GM06990 (cell line): ENCODE data around the gene ZKSCAN7.
"Not testable (repeated sequence)": the region's sequence is repeated elsewhere in the genome, so short reads cannot be mapped to it uniquely, and the experiment has no call there.

Experiments used
- DNase-seq: peaks from one replicate; pipeline ENCODE4 v3.0.0-alpha.2; 2011; ENCODE audit not compliant: insufficient read length; ENCODE audit errors: extremely low read depth
- H3K27me3 ChIP-seq: replicated peaks from 2 replicates; pipeline ENCODE4 v1.6.0; 2011; ENCODE audit warnings: low read length; ENCODE audit not compliant: control insufficient read depth, insufficient read depth
- H3K36me3 ChIP-seq: 2 replicates; pipeline ENCODE4 v1.5.1; 2011; ENCODE audit warnings: low read length; ENCODE audit not compliant: control insufficient read depth, insufficient read depth
- H3K4me3 ChIP-seq: replicated peaks from 2 replicates; pipeline ENCODE4 v1.5.1; 2011; ENCODE audit warnings: low read depth, mild to moderate bottlenecking, control low read depth, low read length
- CTCF ChIP-seq: IDR thresholded peaks from 2 replicates; pipeline ENCODE4 v1.5.1; 2011; ENCODE audit warnings: low read length, control low read depth, mild to moderate bottlenecking, inconsistent platforms; ENCODE audit not compliant: insufficient read depth, poor library complexity, severe bottlenecking

The ZKSCAN7 gene

GRCh38 chr3:44525060-44525459 lies 29.9 kb upstream of the ZKSCAN7 start:
- Histone ChIP-seq H3K4me3 (no peak overlapping the region), H3K27me3 (no peaks in the 10 kb centered on the region), H3K36me3 (no peaks in the 10 kb centered on the region)
- no peak for TF ChIP-seq CTCF
- DNase-seq, result no peak

- no peak for DNase-seq
- Histone ChIP-seq H3K4me3 (no peak overlapping the region), H3K36me3 (no peaks in the 10 kb centered on the region), H3K27me3 (no peaks in the 10 kb centered on the region)
- peak; percentile 61 for TF ChIP-seq CTCF
Observed at GRCh38 chr3:44529927-44530326, 25.1 kb upstream of the ZKSCAN7 start.

- no peaks in the 10 kb centered on the region for H3K27me3 ChIP-seq
- DNase-seq, result no peak
- no peak overlapping the region for H3K4me3 ChIP-seq
- H3K36me3 ChIP-seq, result no peaks in the 10 kb centered on the region
- TF ChIP-seq CTCF, result no peak
Observed at GRCh38 chr3:44530911-44531310, 24.1 kb upstream of the ZKSCAN7 start.

DNA sequence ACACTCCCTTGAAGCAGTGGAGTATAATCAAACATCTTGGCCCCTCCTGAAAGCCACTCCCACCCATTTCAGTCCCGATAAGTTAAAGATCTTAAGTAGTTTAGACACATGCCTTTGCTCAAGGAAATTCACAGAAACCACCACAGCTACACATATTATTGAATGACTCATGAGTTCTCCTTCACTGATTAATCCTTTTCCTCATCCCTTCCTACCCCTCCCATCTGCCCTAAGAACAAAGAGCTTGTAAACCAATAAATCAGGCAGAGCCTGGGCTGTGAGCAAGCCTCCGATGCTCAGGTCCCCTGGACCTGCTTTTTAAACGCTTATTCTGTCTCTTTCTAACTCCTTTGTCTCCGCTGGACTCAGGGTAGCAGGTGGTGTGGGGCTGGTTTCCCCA lies 20.3 kb upstream of the ZKSCAN7 start:
- not testable (repeated sequence) for H3K27me3 ChIP-seq, H3K36me3 ChIP-seq, DNase-seq, H3K4me3 ChIP-seq

DNA sequence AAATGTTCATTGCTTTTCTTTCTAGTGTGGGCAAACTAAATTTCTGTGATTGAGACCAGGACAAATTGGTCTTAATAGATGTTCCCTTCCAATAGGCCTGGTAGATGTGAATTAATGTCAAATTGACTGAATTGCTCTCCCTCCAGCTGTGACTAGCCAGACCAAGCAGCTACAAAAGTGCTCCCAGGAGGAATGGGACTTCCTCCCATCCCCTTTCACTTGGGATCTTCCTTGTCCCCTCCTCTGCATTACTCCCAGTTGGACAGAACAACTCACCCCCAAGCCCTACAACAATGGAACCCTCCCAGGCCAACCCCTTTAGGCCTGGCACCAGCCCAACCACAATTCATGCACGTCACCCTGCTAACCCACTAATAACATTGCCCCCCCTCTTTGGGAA lies 19.6 kb upstream of the ZKSCAN7 start:
- H3K36me3 ChIP-seq, result no peaks in the 10 kb centered on the region
- DNase-seq, result no peak
- TF ChIP-seq CTCF, result no peak
- H3K4me3 ChIP-seq, result no peak overlapping the region
- no peaks in the 10 kb centered on the region for H3K27me3 ChIP-seq

- H3K36me3 ChIP-seq, H3K27me3 ChIP-seq, H3K4me3 ChIP-seq, DNase-seq: not testable (repeated sequence)
Observed at GRCh38 chr3:44544811-44545210, 10.2 kb upstream of the ZKSCAN7 start.

DNA sequence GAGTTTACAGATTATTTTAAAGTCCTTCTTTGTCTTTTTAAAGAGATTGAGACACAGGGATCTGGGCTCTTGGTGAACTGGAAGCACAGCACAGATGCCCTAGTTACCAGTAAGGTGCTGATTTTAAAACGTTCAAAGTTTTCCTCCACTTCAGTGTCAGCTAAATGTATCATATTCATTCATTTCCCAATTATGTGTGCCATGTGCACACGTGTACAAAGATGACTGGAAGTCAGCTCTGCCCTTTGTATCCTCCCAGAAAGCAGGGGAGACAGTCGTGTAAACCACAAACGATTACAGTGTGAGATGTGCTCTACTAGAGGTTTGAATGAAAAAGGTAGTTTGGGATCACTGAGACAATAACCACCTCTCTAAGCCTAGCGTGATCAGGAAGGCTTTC lies 730 bp downstream of the ZKSCAN7 start:
- Histone ChIP-seq H3K36me3 (peaks cover 4% of the 10 kb centered on the region; the same call in 1 of the 2 replicates), H3K4me3 (peak overlapping the region; percentile 82), H3K27me3 (no peaks in the 10 kb centered on the region)
- TF ChIP-seq CTCF, result no peak
- no peak for DNase-seq
